Skeletal muscle tissue (tissue), 4 donors: Measurements from ENCODE around the gene KIF1C. TPM values are rescaled to one million over a fixed set of nuclear protein-coding genes. Genes with fewer than 3 reads are reported as not detected.

Experiments
- H3K27ac ChIP-seq: one replicate; pipeline ENCODE4 v1.7.0; 2013; ENCODE audit warnings: mild to moderate bottlenecking, low read depth, low read length, inconsistent platforms
- H3K27me3 ChIP-seq, 3 donors: one replicate each; pipeline ENCODE4 v1.7.0; 2013; ENCODE audit warnings: low read length in 3 of 3; ENCODE audit not compliant: control insufficient read depth in 3 of 3, insufficient read depth in 3 of 3
- H3K36me3 ChIP-seq, 3 donors: one replicate each; pipeline ENCODE4 v1.7.0; 2013; ENCODE audit warnings: low read length in 3 of 3; ENCODE audit not compliant: control insufficient read depth in 3 of 3, insufficient read depth in 3 of 3
- H3K4me1 ChIP-seq, 3 donors: one replicate each; pipeline ENCODE4 v1.7.0; 2013; ENCODE audit warnings: low read length in 3 of 3, mild to moderate bottlenecking in 3 of 3; ENCODE audit not compliant: control insufficient read depth in 3 of 3, insufficient read depth in 3 of 3
- H3K4me3 ChIP-seq, 3 donors: one replicate each; pipeline ENCODE4 v1.7.0; 2013; ENCODE audit warnings: low read length in 3 of 3
- H3K9ac ChIP-seq, 3 donors: one replicate each; pipeline ENCODE4 v1.7.0; 2013; ENCODE audit warnings: low read length in 3 of 3, mild to moderate bottlenecking in 3 of 3, moderate library complexity in 2 of 3, low read depth in 1 of 3
- H3K9me3 ChIP-seq, 3 donors: one replicate each; pipeline ENCODE4 v1.7.0; 2013; ENCODE audit warnings: low read length in 3 of 3; ENCODE audit not compliant: control insufficient read depth in 3 of 3
- total RNA-seq: library from RNA; depleted of rRNA; stranded (reverse); fragments of >200 nt; gene quantifications from one replicate; pipeline ENCODE4 v1.2.3, GENCODE V29; 2014
- donor health status: Osteomylitis.

KIF1C gene
- total RNA-seq, 1 donor from 2014 or later, result 47.5 TPM

GRCh38 chr17:4978726-4979125 is 19.0 kb upstream of the KIF1C start:
- Histone ChIP-seq H3K4me1 (peaks cover 21 to 35% (median 25%) of the 10 kb centered on the region in 3 donors), H3K27ac (no peak overlapping the region), H3K27me3 (no peaks in the 10 kb centered on the region), H3K9ac (no peak overlapping the region), H3K4me3 (no peak overlapping the region), H3K9me3 (no peaks in the 10 kb centered on the region), H3K36me3 (peaks cover 55 to 63% (median 60%) of the 10 kb centered on the region in 3 donors)

GRCh38 chr17:4980644-4981216 is 17.0 kb upstream of the KIF1C start:
- Histone ChIP-seq H3K9me3 (no peaks in the 10 kb centered on the region), H3K27ac (no peak overlapping the region), H3K4me1 (peaks cover 6 to 18% (median 9%) of the 10 kb centered on the region in 3 donors), H3K9ac (no peak overlapping the region), H3K4me3 (no peak overlapping the region), H3K36me3 (peaks cover 50 to 65% (median 61%) of the 10 kb centered on the region in 3 donors), H3K27me3 (no peaks in the 10 kb centered on the region)

GRCh38 chr17:4982305-4982704 is 15.4 kb upstream of the KIF1C start:
- Histone ChIP-seq H3K27ac (no peak overlapping the region), H3K4me1 (peaks cover 18 to 31% (median 22%) of the 10 kb centered on the region in 3 donors), H3K27me3 (no peaks in the 10 kb centered on the region), H3K36me3 (peaks cover 43 to 59% (median 52%) of the 10 kb centered on the region in 3 donors), H3K9ac (no peak overlapping the region), H3K4me3 (no peak overlapping the region), H3K9me3 (no peaks in the 10 kb centered on the region)

- no peaks in the 10 kb centered on the region for H3K27me3 ChIP-seq
Measured at GRCh38 chr17:4986403-4986802, 11.3 kb upstream of the KIF1C start.

GRCh38 chr17:4986951-4987766 is 10.6 kb upstream of the KIF1C start, which contains the start of gene CAMTA2:
TSS of gene CAMTA2 (minus strand) at chr17:4987675. CDS start at chr17:4986222, 1,453 bp downstream.
- H3K27ac ChIP-seq, result peak within 1 kb of the TSS; percentile 96
- peak within 1 kb of the TSS; percentile 79 to 89 (median 87) for H3K4me3 ChIP-seq
- H3K9ac ChIP-seq, result peak within 1 kb of the TSS; percentile 93 to 97 (median 94)
- peaks cover 25 to 32% (median 29%) of the 10 kb centered on the region in 3 donors for H3K4me1 ChIP-seq
- H3K9me3 ChIP-seq, result no peaks in the 10 kb centered on the region
- peaks cover 12 to 25% (median 15%) of the 10 kb centered on the region in 3 donors for H3K36me3 ChIP-seq
- H3K27me3 ChIP-seq, result no peaks in the 10 kb centered on the region

More at GRCh38 chr17:4986403-4986802, 11.3 kb upstream of the KIF1C start:
- Histone ChIP-seq H3K36me3 (peaks cover 15 to 32% (median 18%) of the 10 kb centered on the region in 3 donors), H3K27ac (peak overlapping the region; percentile 96), H3K4me1 (peaks cover 25 to 32% (median 29%) of the 10 kb centered on the region in 3 donors), H3K4me3 (peak overlapping the region; percentile 79 to 89 (median 87)), H3K9ac (peak overlapping the region; percentile 93 to 97 (median 94)), H3K9me3 (no peaks in the 10 kb centered on the region)

- H3K4me1 ChIP-seq, result peaks cover 25 to 32% (median 29%) of the 10 kb centered on the region in 3 donors
- peak overlapping the region; percentile 93 to 97 (median 94) for H3K9ac ChIP-seq
- H3K9me3 ChIP-seq, result no peaks in the 10 kb centered on the region
- H3K27ac ChIP-seq, result peak overlapping the region; percentile 96
- peaks cover 3 to 17% (median 7%) of the 10 kb centered on the region in 3 donors for H3K36me3 ChIP-seq
- H3K4me3 ChIP-seq, result peak overlapping the region; percentile 79 to 89 (median 87)
- H3K27me3 ChIP-seq, result no peaks in the 10 kb centered on the region
Measured at GRCh38 chr17:4987767-4988567, 9.8 kb upstream of the KIF1C start.

- H3K27me3 ChIP-seq, result no peaks in the 10 kb centered on the region
- H3K4me1 ChIP-seq, result peaks cover 14 to 16% (median 15%) of the 10 kb centered on the region in 3 donors
- no peaks in the 10 kb centered on the region for H3K9me3 ChIP-seq
- no peak overlapping the region for H3K27ac ChIP-seq
- no peak overlapping the region for H3K4me3 ChIP-seq
- H3K36me3 ChIP-seq, result peaks cover 0 to 4% (median 3%) of the 10 kb centered on the region in 3 donors
- no peak overlapping the region for H3K9ac ChIP-seq
Measured at GRCh38 chr17:4994081-4994595, 3.6 kb upstream of the KIF1C start.

- Histone ChIP-seq H3K4me1 (peaks cover 48 to 55% (median 54%) of the 10 kb centered on the region in 3 donors), H3K9ac (peak overlapping the region; percentile 96 to 99 (median 99))
Measured at GRCh38 chr17:4998027-4998731, 429 bp downstream of the KIF1C start.

More at GRCh38 chr17:4998027-4998731, 429 bp downstream of the KIF1C start:
- H3K36me3 ChIP-seq, result peaks cover 19 to 25% (median 20%) of the 10 kb centered on the region in 3 donors
- peak overlapping the region; percentile 99 for H3K27ac ChIP-seq
- H3K27me3 ChIP-seq, result no peaks in the 10 kb centered on the region
- no peaks in the 10 kb centered on the region for H3K9me3 ChIP-seq
- peak overlapping the region; percentile 92 to 99 (median 96) for H3K4me3 ChIP-seq
